AG10803 (cell line): ENCODE measurements around the gene ITGA1.

Source experiments
- DNase-seq: peaks from one replicate; pipeline ENCODE4 v3.0.0; 2010; ENCODE audit warnings: low read depth
- H3K4me3 ChIP-seq: 2 replicates; pipeline ENCODE4 v1.5.1; 2011; ENCODE audit warnings: mild to moderate bottlenecking, low read length, control low read depth
- CTCF ChIP-seq: conservative IDR thresholded peaks from 2 replicates; pipeline ENCODE4 v1.5.1; 2011; ENCODE audit warnings: mild to moderate bottlenecking, low read length, control low read depth, inconsistent platforms

The ITGA1 gene

GRCh38 chr5:52898961-52899680, 111.4 kb downstream of the ITGA1 start:
- no peak for TF ChIP-seq CTCF
- no peak for DNase-seq
- H3K4me3 ChIP-seq = no peak overlapping the region

- H3K4me3 ChIP-seq = no peak overlapping the region
- no peak for DNase-seq
Observed at GRCh38 chr5:52903142-52903541, 115.4 kb downstream of the ITGA1 start.

GRCh38 chr5:52906343-52906742, 118.6 kb downstream of the ITGA1 start:
- no peak overlapping the region for H3K4me3 ChIP-seq
- DNase-seq = no peak
- no peak for TF ChIP-seq CTCF

More at GRCh38 chr5:52903142-52903541, 115.4 kb downstream of the ITGA1 start:
- no peak for TF ChIP-seq CTCF

- TF ChIP-seq CTCF = no peak
- H3K4me3 ChIP-seq = no peak overlapping the region
- no peak for DNase-seq
Observed at GRCh38 chr5:52906845-52907244, 119.1 kb downstream of the ITGA1 start.

GRCh38 chr5:52909192-52909591, 121.5 kb downstream of the ITGA1 start:
- TF ChIP-seq CTCF = no peak
- no peak overlapping the region for H3K4me3 ChIP-seq
- DNase-seq = no peak

- no peak overlapping the region for H3K4me3 ChIP-seq
- no peak for DNase-seq
- TF ChIP-seq CTCF = no peak
Observed at GRCh38 chr5:52910071-52910470, 122.4 kb downstream of the ITGA1 start.

- peak; percentile 58 for TF ChIP-seq CTCF
- peak overlapping the region; percentile 49 for H3K4me3 ChIP-seq
- DNase-seq = peak; percentile 75
Observed at GRCh38 chr5:52915176-52915875, 127.6 kb downstream of the ITGA1 start.
